DND-41 (cell line): ENCODE data around the gene ETS2.

Experiments used
- EZH2 ChIP-seq: IDR thresholded peaks from 3 replicates; pipeline ENCODE4 v1.6.1; 2012; ENCODE audit warnings: borderline replicate concordance, low read depth, mild to moderate bottlenecking, moderate library complexity, low read length, inconsistent platforms; ENCODE audit not compliant: severe bottlenecking
- TF ChIP-seq, protein P1 (sequence below): IDR thresholded peaks from 2 replicates; pipeline ENCODE4 v1.5.1; 2012; ENCODE audit warnings: borderline replicate concordance, low read length, moderate library complexity, mild to moderate bottlenecking; ENCODE audit not compliant: poor library complexity, severe bottlenecking; ENCODE audit errors: extremely low read depth

DNA sequence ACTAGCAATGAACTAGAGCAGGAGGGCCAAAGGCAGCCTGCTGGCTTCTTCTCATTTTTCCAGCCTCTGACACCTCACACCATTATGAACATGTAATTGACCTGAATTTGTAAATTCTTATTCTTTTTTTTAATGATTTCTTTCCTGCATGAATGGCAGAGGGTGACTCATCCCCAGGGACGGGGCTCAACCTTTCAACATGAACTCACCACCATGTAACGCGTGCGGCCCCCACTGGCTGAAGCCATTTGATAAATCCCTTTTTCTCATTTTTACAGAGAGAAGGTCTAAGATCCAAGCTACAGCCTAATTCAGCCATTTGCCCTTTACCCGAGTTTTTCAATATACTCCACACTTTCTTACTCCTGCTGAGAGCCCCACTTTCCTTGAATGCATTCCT, 9.3 kb upstream of the ETS2 start:
- TF ChIP-seq, protein P1, sequence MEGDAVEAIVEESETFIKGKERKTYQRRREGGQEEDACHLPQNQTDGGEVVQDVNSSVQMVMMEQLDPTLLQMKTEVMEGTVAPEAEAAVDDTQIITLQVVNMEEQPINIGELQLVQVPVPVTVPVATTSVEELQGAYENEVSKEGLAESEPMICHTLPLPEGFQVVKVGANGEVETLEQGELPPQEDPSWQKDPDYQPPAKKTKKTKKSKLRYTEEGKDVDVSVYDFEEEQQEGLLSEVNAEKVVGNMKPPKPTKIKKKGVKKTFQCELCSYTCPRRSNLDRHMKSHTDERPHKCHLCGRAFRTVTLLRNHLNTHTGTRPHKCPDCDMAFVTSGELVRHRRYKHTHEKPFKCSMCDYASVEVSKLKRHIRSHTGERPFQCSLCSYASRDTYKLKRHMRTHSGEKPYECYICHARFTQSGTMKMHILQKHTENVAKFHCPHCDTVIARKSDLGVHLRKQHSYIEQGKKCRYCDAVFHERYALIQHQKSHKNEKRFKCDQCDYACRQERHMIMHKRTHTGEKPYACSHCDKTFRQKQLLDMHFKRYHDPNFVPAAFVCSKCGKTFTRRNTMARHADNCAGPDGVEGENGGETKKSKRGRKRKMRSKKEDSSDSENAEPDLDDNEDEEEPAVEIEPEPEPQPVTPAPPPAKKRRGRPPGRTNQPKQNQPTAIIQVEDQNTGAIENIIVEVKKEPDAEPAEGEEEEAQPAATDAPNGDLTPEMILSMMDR, result no peak
- no peak for TF ChIP-seq EZH2
